ENCODE measurements around the gene BAZ1B.
A peak's percentile ranks its signal among the peaks of the same experiment; 100 is the strongest.
"Not testable (repeated sequence)": the region's sequence is repeated elsewhere in the genome, so short reads cannot be mapped to it uniquely, and the experiment has no call there.

The BAZ1B gene, protein sequence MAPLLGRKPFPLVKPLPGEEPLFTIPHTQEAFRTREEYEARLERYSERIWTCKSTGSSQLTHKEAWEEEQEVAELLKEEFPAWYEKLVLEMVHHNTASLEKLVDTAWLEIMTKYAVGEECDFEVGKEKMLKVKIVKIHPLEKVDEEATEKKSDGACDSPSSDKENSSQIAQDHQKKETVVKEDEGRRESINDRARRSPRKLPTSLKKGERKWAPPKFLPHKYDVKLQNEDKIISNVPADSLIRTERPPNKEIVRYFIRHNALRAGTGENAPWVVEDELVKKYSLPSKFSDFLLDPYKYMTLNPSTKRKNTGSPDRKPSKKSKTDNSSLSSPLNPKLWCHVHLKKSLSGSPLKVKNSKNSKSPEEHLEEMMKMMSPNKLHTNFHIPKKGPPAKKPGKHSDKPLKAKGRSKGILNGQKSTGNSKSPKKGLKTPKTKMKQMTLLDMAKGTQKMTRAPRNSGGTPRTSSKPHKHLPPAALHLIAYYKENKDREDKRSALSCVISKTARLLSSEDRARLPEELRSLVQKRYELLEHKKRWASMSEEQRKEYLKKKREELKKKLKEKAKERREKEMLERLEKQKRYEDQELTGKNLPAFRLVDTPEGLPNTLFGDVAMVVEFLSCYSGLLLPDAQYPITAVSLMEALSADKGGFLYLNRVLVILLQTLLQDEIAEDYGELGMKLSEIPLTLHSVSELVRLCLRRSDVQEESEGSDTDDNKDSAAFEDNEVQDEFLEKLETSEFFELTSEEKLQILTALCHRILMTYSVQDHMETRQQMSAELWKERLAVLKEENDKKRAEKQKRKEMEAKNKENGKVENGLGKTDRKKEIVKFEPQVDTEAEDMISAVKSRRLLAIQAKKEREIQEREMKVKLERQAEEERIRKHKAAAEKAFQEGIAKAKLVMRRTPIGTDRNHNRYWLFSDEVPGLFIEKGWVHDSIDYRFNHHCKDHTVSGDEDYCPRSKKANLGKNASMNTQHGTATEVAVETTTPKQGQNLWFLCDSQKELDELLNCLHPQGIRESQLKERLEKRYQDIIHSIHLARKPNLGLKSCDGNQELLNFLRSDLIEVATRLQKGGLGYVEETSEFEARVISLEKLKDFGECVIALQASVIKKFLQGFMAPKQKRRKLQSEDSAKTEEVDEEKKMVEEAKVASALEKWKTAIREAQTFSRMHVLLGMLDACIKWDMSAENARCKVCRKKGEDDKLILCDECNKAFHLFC (N-terminal part only)

GRCh38 chr7:73522105-73522872 is at the start of gene BAZ1B:
Gene BAZ1B (minus strand): TSS chr7:73522293. CDS start chr7:73521933, 360 bp downstream.
- DNase-seq = peak; percentile 90 to 96 (median 92)

DNA sequence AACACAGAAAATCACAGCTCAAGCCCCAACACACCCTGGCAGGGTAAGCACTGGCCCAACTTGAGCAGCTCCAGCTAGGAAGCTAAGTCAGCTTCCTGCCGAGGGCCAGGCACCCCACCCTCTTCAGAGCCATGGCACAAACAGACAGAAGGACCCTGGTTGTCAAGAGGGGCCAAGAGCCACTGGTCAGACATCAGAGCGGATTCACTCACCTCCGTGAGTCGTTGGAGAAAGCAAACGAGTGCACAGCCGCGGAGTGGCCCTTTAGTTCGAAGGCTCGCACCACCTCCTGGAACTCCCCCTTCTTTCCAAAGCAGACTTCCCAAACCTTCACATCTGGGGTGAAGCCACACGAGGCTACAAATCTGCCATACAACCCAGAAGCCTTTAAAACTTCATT is 48.9 kb upstream of the BAZ1B start:
- no peak for DNase-seq

DNA sequence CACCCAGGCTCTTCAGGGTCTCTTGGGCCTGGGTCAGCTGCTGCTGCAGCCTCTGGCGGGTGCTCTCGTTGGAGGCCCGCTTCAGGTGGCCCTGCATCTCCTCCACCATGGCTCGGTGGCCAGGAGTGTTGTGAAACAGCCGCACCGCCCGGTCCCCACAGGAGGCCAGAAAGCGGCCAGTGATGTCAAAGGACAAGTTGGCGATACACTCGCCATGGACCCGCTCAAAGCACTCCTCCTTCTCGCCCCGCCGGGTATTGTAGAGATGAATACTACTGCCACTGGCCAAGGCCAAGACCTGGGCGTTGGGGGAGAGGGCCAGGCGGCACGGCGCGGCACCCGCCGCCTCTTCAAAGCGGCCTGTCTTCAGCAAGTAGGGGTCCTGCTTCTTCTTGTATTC is 48.4 kb upstream of the BAZ1B start:
- no peak for DNase-seq

GRCh38 chr7:73569042-73569608 is 47.0 kb upstream of the BAZ1B start:
- DNase-seq = no peak

- no peak for DNase-seq
Measured at GRCh38 chr7:73567846-73568685, 46.0 kb upstream of the BAZ1B start.

- DNase-seq = no peak
Measured at GRCh38 chr7:73567140-73567539, 45.0 kb upstream of the BAZ1B start.

DNA sequence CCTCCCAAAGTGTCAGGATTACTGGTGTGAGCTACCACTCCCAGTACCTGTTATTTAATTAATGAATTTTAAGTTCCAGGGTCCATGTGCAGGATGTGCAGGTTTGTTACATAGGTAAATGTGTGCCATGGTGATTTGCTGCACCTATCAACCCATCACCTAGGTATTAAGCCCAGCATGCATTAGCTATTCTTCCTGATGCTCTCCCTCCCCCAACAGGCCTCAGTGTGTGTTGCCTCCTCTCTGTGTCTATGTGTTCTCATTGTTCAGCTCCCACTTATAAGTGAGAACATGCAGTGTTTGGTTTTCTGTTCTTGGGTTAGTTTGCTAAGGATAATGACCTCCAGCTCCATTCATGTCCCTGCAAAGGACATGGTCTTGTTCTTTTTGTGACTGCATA is 44.3 kb upstream of the BAZ1B start:
- not testable (repeated sequence) for DNase-seq

- peak in 1 of 6 experiments; percentile 11 for DNase-seq
Measured at GRCh38 chr7:73565675-73566340, 43.7 kb upstream of the BAZ1B start.

DNA sequence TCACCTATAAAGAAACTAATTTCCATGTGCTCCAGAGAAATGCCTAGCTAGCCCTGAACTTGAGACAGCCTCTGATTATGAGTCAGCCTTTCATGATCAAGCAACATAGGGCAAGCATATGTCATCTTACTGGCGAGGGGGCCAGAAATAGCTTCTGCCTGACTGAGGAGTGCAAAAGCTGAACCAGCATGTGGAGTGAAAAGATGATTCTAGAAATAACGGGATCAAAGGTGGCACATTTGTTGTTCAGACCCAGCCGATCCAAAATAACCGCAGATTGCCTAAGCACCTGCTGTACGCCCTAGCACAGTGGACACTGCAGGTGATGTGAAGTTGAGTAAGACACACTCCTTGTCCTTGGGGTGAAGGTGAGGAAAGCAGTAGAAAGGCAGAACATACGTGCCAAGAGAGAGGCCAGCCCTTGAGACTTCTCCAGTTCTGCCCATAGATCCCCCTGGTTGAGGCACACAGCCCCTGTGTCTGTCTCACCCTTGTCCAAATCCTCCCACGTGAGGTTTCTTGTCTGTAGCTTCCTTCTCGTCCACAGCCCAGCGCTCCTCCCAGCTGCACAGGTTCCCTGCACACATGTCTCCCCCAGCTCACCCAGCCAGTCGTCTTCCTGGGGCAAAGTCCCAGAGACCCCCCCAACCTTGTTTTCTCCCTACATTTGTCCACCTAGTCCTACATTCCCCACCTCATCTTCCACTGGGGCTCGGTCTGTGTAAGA is 38.2 kb upstream of the BAZ1B start:
- DNase-seq = no peak

DNA sequence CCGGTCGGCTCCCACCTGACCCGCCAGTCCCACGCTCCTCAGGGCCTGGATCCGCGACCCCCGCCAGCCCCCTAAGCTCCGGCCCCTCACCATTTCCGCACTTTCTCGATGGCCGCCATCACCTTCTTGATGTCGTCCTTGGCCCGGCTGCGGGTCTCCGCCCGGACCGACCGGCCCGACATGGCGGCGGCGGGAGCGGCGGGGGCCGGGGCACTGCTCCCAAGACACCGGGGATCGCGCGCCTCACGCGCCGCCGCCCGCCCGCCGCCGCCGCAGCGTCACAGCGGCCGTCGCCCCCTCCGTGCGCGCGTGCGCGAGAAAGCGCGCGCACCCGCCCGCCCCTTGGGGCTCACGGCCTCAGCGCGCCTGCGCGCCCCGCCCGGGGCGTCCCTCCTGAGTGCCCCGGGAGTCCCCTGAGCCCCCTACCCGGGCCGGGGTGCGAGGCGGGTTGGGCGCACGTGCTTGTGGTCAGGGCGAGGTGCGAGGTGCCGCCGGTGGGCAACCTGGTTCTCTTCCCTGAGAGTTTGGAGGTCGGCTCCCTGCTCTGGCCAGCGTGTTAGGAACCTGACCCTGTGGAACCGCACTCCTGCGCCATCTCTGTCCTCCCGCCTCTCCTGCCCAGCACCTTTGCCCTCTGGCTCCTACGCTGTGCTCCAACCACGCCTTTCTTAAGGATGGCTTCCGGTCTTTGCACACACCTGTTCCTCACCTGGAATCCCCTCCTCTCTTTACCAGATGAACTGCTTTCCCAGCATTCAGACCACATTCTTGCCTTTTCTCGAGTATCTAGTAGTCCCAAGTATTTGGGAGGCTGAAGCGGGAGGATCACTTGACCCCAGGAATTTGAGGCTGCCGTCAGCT is 35.5 kb upstream of the BAZ1B start, which contains the start of gene BCL7B:
Gene BCL7B (minus strand): TSS at position 294 of the 861 bp plus-strand sequence. CDS start 112 bp downstream, at position 182.
- peak; percentile 60 to 91 (median 74) for DNase-seq

- DNase-seq = peak; percentile 81 to 91 (median 86)
Measured at GRCh38 chr7:73557108-73557396, 35.0 kb upstream of the BAZ1B start.

DNA sequence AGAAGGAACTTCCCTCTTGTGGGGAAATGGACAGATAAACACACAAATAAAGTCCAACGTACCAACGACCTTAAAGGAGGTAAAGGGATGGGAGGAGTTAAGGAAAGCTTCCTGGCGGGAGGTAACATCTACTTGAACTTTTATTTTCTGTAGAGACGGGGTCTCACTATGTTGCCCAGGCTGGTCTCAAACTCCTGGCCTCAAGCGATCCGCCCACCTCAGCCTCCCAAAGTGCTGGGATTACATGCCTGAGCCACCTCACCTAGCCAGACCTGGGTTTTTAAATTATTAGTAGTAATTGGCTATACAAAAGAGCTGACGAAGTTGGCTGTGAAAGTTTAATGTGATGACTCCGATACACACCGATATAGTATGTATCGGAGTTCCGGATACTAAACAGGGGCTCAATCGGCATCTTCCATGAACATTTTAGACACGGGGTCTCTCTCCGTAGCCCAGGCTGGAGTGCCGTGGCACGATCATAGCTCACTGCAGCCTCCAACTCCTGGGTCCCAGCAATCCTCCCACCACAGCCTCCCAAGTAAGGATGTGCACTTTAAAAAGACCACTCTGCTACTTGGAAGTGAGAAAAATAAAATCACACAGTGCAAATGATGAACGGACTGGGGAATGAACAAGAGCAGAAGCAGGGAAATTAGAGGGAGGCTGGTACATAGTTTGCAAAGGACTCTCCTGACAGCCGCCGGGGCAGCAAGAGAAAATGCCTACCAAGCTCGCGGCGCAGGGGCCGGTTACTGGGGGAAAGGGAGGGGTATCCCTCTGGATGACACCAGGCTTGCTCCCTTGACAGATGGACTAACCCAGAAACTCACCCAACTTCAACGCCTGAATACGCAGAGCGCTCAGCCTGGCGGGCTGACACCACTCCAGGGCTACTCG is 34.4 kb upstream of the BAZ1B start:
- DNase-seq = no peak

- DNase-seq = no peak
Measured at GRCh38 chr7:73555411-73555982, 33.4 kb upstream of the BAZ1B start.

- not testable (repeated sequence) for DNase-seq
Measured at GRCh38 chr7:73550093-73550492, 28.0 kb upstream of the BAZ1B start.

DNA sequence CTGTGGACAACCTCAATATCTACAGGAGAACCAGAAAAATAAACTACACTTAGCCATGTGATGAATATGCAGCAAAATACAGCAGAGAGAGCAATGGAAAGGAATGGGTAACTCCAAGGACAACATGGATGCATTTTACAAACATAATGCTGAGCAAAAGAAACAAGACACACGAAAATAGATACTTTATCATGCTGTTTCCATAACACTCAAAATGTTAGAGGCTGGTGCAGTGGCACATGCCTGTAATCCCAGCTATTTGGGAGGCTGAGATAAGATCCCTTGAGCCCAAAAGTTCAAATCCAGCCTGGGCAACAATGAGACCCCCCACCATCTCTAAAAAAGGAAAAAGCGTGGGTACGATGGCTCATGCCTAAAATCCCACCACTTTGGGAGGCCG is 27.1 kb upstream of the BAZ1B start:
- no peak for DNase-seq

GRCh38 chr7:73547841-73548240 is 25.7 kb upstream of the BAZ1B start:
- no peak for DNase-seq

DNA sequence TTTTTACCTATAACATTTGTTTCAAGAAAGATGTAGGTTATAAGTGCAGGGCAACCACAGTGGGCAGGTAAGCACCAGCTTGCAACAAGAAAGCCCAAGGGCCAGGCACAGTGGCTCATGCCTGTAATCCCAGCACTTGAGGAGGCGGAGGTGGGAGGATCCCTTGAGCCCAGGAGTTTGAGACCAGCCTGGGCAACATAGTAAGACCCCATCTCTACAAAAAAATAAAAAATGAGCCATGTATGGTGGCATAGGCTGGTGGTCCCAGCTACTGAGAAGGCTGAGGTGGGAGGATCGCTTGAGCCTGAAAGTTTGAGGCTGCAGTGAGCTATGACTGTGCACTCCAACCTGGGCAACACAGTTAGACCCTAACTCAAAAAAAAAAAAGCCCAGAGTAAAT is 22.6 kb upstream of the BAZ1B start:
- DNase-seq = no peak

Measured in stimulated activated naive CD4-positive, alpha-beta T cell (primary cell).